ENCODE data around the gene IER5L. TPM values are rescaled to one million over a fixed set of nuclear protein-coding genes. Genes with fewer than 3 reads are reported as not detected.
A peak's percentile ranks its signal among the peaks of the same experiment; 100 is the strongest.

Gene IER5L
- total RNA-seq, 1 experiment from 2014 or later = 4.6 TPM

- Mint-ChIP-seq H3K27ac (0 out of 2 replicates have a peak overlapping the region, but pooled peaks have one; percentile 27), H3K9me3 (no peaks in the 10 kb centered on the region), H3K4me3 (no peak overlapping the region), H3K4me1 (peaks cover 58% of the 10 kb centered on the region), H3K36me3 (peaks cover 6% of the 10 kb centered on the region), H3K27me3 (ENCODE audit: low read depth) (no peaks in the 10 kb centered on the region)
- TF ChIP-seq AR (CRISPR knock-in tag; IDR thresholded peaks at IDR 0.05) (no peak), FOXP4 (CRISPR knock-in tag; IDR thresholded peaks at IDR 0.05) (no peak), NFATC4 (CRISPR knock-in tag; IDR thresholded peaks at IDR 0.05) (no peak)
- ATAC-seq (no peak), DNase-seq (ENCODE audit: low spot score) (no peak)
- ChIA-PET CTCF (interaction anchor here (1.0 to 2.9 kb wide), 8 partner anchors 13 to 479 kb away, joined by 3 to 17 read pairs (median 10); partner anchors contain the start of gene IER5L), POLR2A (interaction anchor here (0.7 to 1.8 kb wide), 4 partner anchors 18 to 481 kb away, joined by 3 to 4 read pairs (median 4); partner anchors contain the start of gene NTMT1)
Observed at GRCh38 chr9:129145316-129145715, 32.7 kb downstream of the IER5L start.

- peaks cover 77% of the 10 kb centered on the region for H3K4me1 Mint-ChIP-seq
- H3K27ac Mint-ChIP-seq = peak overlapping the region; percentile 95
- peak; percentile 38 for ATAC-seq
- peak; percentile 90 for DNase-seq (ENCODE audit: low spot score)
- no peaks in the 10 kb centered on the region for H3K27me3 Mint-ChIP-seq (ENCODE audit: low read depth)
- H3K4me3 Mint-ChIP-seq = peak overlapping the region; percentile 45
- CTCF ChIA-PET = interaction anchor here (0.5 to 9.5 kb wide), 75 partner anchors 9 to 1835 kb away, joined by 3 to 345 read pairs (median 5); partner anchors contain the start of genes C9orf50, CRAT, DOLPP1 and IER5L
- no peaks in the 10 kb centered on the region for H3K9me3 Mint-ChIP-seq
- peaks cover 6% of the 10 kb centered on the region for H3K36me3 Mint-ChIP-seq
- POLR2A ChIA-PET = interaction anchor here (0.6 to 2.5 kb wide), 10 partner anchors 11 to 396 kb away, joined by 3 to 16 read pairs (median 4); partner anchors contain the start of gene IER5L
- TF ChIP-seq CBFB (CRISPR knock-in tag; IDR thresholded peaks at IDR 0.05; ENCODE audit: low read depth) = no peak
- peak; percentile 41; the same call in 1 of the 2 replicates for TF ChIP-seq SP1 (CRISPR knock-in tag; conservative IDR thresholded peaks at IDR 0.05)
- TF ChIP-seq ZNF416 (CRISPR knock-in tag; IDR thresholded peaks at IDR 0.05) = no peak
- no peak for TF ChIP-seq ERG (CRISPR knock-in tag; IDR thresholded peaks at IDR 0.05)
- TF ChIP-seq ZNF396 (CRISPR knock-in tag; IDR thresholded peaks at IDR 0.05; ENCODE audit: borderline replicate concordance) = no peak
- no peak for TF ChIP-seq KAT7 (CRISPR knock-in tag; IDR thresholded peaks at IDR 0.05; ENCODE audit: borderline replicate concordance)
- peak; percentile 55; the same call in 1 of the 2 replicates for TF ChIP-seq ZNF232 (CRISPR knock-in tag; IDR thresholded peaks at IDR 0.05)
- TF ChIP-seq MAX (CRISPR knock-in tag; IDR thresholded peaks at IDR 0.05) = 0 out of 2 replicates have a peak, but pooled peaks have one; percentile 33
- TF ChIP-seq PRDM15 (CRISPR knock-in tag; IDR thresholded peaks at IDR 0.05) = peak; percentile 49; the same call in 1 of the 2 replicates
- TF ChIP-seq ETV6 (CRISPR knock-in tag; IDR thresholded peaks at IDR 0.05) = 0 out of 2 replicates have a peak, but pooled peaks have one; percentile 29
- peak; percentile 79 for TF ChIP-seq CTCF (IDR thresholded peaks at IDR 0.05)
- no peak for TF ChIP-seq TP53 (CRISPR knock-in tag; IDR thresholded peaks at IDR 0.05)
- TF ChIP-seq ZNF671 (CRISPR knock-in tag; IDR thresholded peaks at IDR 0.05) = no peak
- TF ChIP-seq ZNF281 (CRISPR knock-in tag; IDR thresholded peaks at IDR 0.05) = no peak
Observed at GRCh38 chr9:129143031-129143927, 34.8 kb downstream of the IER5L start.
